WTC11 (cell line): ENCODE results near the gene CNTN5. TPM values are rescaled to one million over a fixed set of nuclear protein-coding genes. Genes with fewer than 3 reads are reported as not detected.

ENCODE experiments used
- ATAC-seq: fragments of 200-7000 bp; cut with Tn5 transposase; 2 replicates; pipeline ENCODE4 v1.10.0; 2021; ENCODE audit warnings: mild to moderate bottlenecking, moderate library complexity
- CTCF ChIA-PET: fragments of 300-600 bp; sonication (Branson Sonifier 250); formaldehyde crosslinking; loops from one replicate; lab custom pipeline; 2021; ENCODE audit warnings: antibody characterized with exemption; lab: Charles Lee
- POLR2A ChIA-PET: fragments of 350-600 bp; sonication (Branson Sonifier 250); formaldehyde crosslinking; loops from one replicate; lab custom pipeline; 2021; ENCODE audit warnings: antibody characterized with exemption; lab: Charles Lee
- DNase-seq: peaks from one replicate; pipeline ENCODE4 v3.0.0; 2021; ENCODE audit warnings: low spot score
- H3K27ac Mint-ChIP-seq: 2 replicates; pipeline ENCODE4 v1.8.0; 2021; ENCODE audit warnings: mixed read lengths
- H3K27me3 Mint-ChIP-seq: 2 replicates; pipeline ENCODE4 v1.8.0; 2021; ENCODE audit warnings: low read depth, mild to moderate bottlenecking, moderate library complexity, mixed read lengths
- H3K36me3 Mint-ChIP-seq: 2 replicates; pipeline ENCODE4 v1.8.0; 2021; ENCODE audit warnings: mixed read lengths
- H3K4me1 Mint-ChIP-seq: 2 replicates; pipeline ENCODE4 v1.8.0; 2022; ENCODE audit warnings: mixed read lengths
- H3K4me3 Mint-ChIP-seq: 2 replicates; pipeline ENCODE4 v1.8.0; 2021; ENCODE audit warnings: mild to moderate bottlenecking, moderate library complexity, mixed read lengths
- H3K9me3 Mint-ChIP-seq: 2 replicates; pipeline ENCODE4 v1.8.0; 2021; ENCODE audit warnings: mixed read lengths
- AFF4 ChIP-seq: sonication (generic); formaldehyde crosslinking; IDR thresholded peaks from 2 replicates; pipeline ENCODE4 v1.8.1; 2023; ENCODE audit warnings: mild to moderate bottlenecking, missing genetic modification reagents, borderline replicate concordance
- ELF4 ChIP-seq: sonication (generic); formaldehyde crosslinking; IDR thresholded peaks from 2 replicates; pipeline ENCODE4 v1.8.1; 2022; ENCODE audit warnings: low read depth, mild to moderate bottlenecking, moderate library complexity, missing genetic modification reagents
- FOXJ3 ChIP-seq: sonication (generic); formaldehyde crosslinking; IDR thresholded peaks from 2 replicates; pipeline ENCODE4 v1.9.0; 2021; ENCODE audit warnings: missing genetic modification reagents, mild to moderate bottlenecking, borderline replicate concordance
- GRHL2 ChIP-seq: fragments of 250-450 bp; sonication (Bioruptor Pico); IDR thresholded peaks from 2 replicates; pipeline ENCODE4 v1.8.0; 2022; ENCODE audit warnings: mild to moderate bottlenecking, moderate library complexity; ENCODE audit not compliant: insufficient replicate concordance, severe bottlenecking
- HMGXB4 ChIP-seq: sonication (generic); formaldehyde crosslinking; IDR thresholded peaks from 2 replicates; pipeline ENCODE4 v1.8.1; 2023; ENCODE audit warnings: mild to moderate bottlenecking, moderate library complexity, missing genetic modification reagents
- JUN ChIP-seq: sonication (generic); formaldehyde crosslinking; IDR thresholded peaks from 2 replicates; pipeline ENCODE4 v1.8.0; 2023; ENCODE audit warnings: mild to moderate bottlenecking, missing genetic modification reagents
- MAX ChIP-seq: sonication (generic); formaldehyde crosslinking; IDR thresholded peaks from 2 replicates; pipeline ENCODE4 v1.8.0; 2022; ENCODE audit warnings: mild to moderate bottlenecking, missing genetic modification reagents
- NFYB ChIP-seq: sonication (generic); formaldehyde crosslinking; conservative IDR thresholded peaks from 2 replicates; pipeline ENCODE4 v1.8.0; 2022; ENCODE audit warnings: low read depth, missing genetic modification reagents
- NR3C1 ChIP-seq: sonication (generic); formaldehyde crosslinking; conservative IDR thresholded peaks from 2 replicates; pipeline ENCODE4 v1.8.1; 2023; ENCODE audit warnings: low read depth, mild to moderate bottlenecking, missing genetic modification reagents
- PRRX2 ChIP-seq: fragments of 250-450 bp; sonication (Bioruptor Pico); IDR thresholded peaks from 2 replicates; pipeline ENCODE4 v1.8.0; 2021; ENCODE audit warnings: mild to moderate bottlenecking
- USF1 ChIP-seq: sonication (generic); formaldehyde crosslinking; IDR thresholded peaks from 2 replicates; pipeline ENCODE4 v1.8.0; 2022; ENCODE audit warnings: mild to moderate bottlenecking, missing genetic modification reagents
- ZNF138 ChIP-seq: sonication (generic); formaldehyde crosslinking; conservative IDR thresholded peaks from 2 replicates; pipeline ENCODE4 v1.8.1; 2022; ENCODE audit warnings: mild to moderate bottlenecking, moderate library complexity, missing genetic modification reagents
- ZNF232 ChIP-seq: sonication (generic); formaldehyde crosslinking; IDR thresholded peaks from 2 replicates; pipeline ENCODE4 v1.8.0; 2022; ENCODE audit warnings: mild to moderate bottlenecking, missing genetic modification reagents
- ZNF281 ChIP-seq: sonication (generic); formaldehyde crosslinking; IDR thresholded peaks from 2 replicates; pipeline ENCODE4 v1.8.0; 2023; ENCODE audit warnings: mild to moderate bottlenecking, missing genetic modification reagents
- ZNF317 ChIP-seq: sonication (generic); formaldehyde crosslinking; IDR thresholded peaks from 2 replicates; pipeline ENCODE4 v1.8.1; 2023; ENCODE audit warnings: low read depth, mild to moderate bottlenecking, moderate library complexity, missing genetic modification reagents, borderline replicate concordance
- ZNF416 ChIP-seq: fragments of 250-450 bp; sonication (Bioruptor Pico); IDR thresholded peaks from 2 replicates; pipeline ENCODE4 v1.9.0; 2021; ENCODE audit warnings: mild to moderate bottlenecking, inconsistent platforms
- ZNF423 ChIP-seq: fragments of 250-450 bp; sonication (Bioruptor Pico); IDR thresholded peaks from 2 replicates; pipeline ENCODE4 v2.1.2; 2022; ENCODE audit warnings: mild to moderate bottlenecking, moderate library complexity
- ZNF671 ChIP-seq: fragments of 250-450 bp; sonication (Bioruptor Pico); IDR thresholded peaks from 2 replicates; pipeline ENCODE4 v1.8.0; 2021; ENCODE audit warnings: mild to moderate bottlenecking
- total RNA-seq: library from RNA; stranded (reverse); gene quantifications from 3 replicates; pipeline ENCODE4 v1.2.3, GENCODE V29; 2021
- TF ChIP-seq, protein P1 (sequence below): sonication (generic); formaldehyde crosslinking; IDR thresholded peaks from 2 replicates; pipeline ENCODE4 v1.8.1; 2022; ENCODE audit warnings: missing genetic modification reagents, borderline replicate concordance
- TF ChIP-seq, protein P2 (sequence below): sonication (generic); formaldehyde crosslinking; IDR thresholded peaks from 2 replicates; pipeline ENCODE4 v1.8.1; 2023; ENCODE audit warnings: mild to moderate bottlenecking, missing genetic modification reagents
- TF ChIP-seq, protein P3 (sequence below): sonication (generic); formaldehyde crosslinking; IDR thresholded peaks from 2 replicates; pipeline ENCODE4 v1.8.1; 2023; ENCODE audit warnings: mild to moderate bottlenecking, missing genetic modification reagents, moderate library complexity
- TF ChIP-seq, protein P4 (sequence below): sonication (generic); formaldehyde crosslinking; IDR thresholded peaks from 2 replicates; pipeline ENCODE4 v1.8.1; 2022; ENCODE audit warnings: low read depth, missing genetic modification reagents, borderline replicate concordance

CNTN5 gene
- total RNA-seq, 1 experiment from 2014 or later, result 0.07 TPM

- ChIA-PET POLR2A (no interaction called here), CTCF (no interaction called here)
- H3K9me3 Mint-ChIP-seq, result no peaks in the 10 kb centered on the region
- TF ChIP-seq USF1 (CRISPR knock-in tag) (no peak), ZNF423 (CRISPR knock-in tag) (no peak), ZNF416 (CRISPR knock-in tag) (no peak), ZNF281 (CRISPR knock-in tag) (no peak), ELF4 (CRISPR knock-in tag) (no peak), NR3C1 (no peak), PRRX2 (CRISPR knock-in tag) (no peak), ZNF671 (CRISPR knock-in tag) (no peak), MAX (CRISPR knock-in tag) (no peak), NFYB (CRISPR knock-in tag) (no peak), FOXJ3 (no peak), ZNF232 (no peak), HMGXB4 (CRISPR knock-in tag) (no peak), ZNF138 (CRISPR knock-in tag) (no peak), ZNF317 (CRISPR knock-in tag) (no peak), GRHL2 (CRISPR knock-in tag) (no peak)
- TF ChIP-seq, protein P1, sequence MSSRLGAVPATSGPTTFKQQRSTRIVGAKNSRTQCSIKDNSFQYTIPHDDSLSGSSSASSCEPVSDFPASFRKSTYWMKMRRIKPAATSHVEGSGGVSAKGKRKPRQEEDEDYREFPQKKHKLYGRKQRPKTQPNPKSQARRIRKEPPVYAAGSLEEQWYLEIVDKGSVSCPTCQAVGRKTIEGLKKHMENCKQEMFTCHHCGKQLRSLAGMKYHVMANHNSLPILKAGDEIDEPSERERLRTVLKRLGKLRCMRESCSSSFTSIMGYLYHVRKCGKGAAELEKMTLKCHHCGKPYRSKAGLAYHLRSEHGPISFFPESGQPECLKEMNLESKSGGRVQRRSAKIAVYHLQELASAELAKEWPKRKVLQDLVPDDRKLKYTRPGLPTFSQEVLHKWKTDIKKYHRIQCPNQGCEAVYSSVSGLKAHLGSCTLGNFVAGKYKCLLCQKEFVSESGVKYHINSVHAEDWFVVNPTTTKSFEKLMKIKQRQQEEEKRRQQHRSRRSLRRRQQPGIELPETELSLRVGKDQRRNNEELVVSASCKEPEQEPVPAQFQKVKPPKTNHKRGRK (CRISPR knock-in tag), result no peak
- TF ChIP-seq, protein P2, sequence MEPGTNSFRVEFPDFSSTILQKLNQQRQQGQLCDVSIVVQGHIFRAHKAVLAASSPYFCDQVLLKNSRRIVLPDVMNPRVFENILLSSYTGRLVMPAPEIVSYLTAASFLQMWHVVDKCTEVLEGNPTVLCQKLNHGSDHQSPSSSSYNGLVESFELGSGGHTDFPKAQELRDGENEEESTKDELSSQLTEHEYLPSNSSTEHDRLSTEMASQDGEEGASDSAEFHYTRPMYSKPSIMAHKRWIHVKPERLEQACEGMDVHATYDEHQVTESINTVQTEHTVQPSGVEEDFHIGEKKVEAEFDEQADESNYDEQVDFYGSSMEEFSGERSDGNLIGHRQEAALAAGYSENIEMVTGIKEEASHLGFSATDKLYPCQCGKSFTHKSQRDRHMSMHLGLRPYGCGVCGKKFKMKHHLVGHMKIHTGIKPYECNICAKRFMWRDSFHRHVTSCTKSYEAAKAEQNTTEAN (CRISPR knock-in tag), result no peak
- no peaks in the 10 kb centered on the region for H3K4me1 Mint-ChIP-seq
- DNase-seq (no peak), ATAC-seq (no peak)
- no peak overlapping the region for H3K4me3 Mint-ChIP-seq
- H3K36me3 Mint-ChIP-seq, result no peaks in the 10 kb centered on the region
- no peaks in the 10 kb centered on the region for H3K27me3 Mint-ChIP-seq
- H3K27ac Mint-ChIP-seq, result no peak overlapping the region
Observed at GRCh38 chr11:99446400-99446799, 425.7 kb downstream of the CNTN5 start.

GRCh38 chr11:99449345-99449744, 428.6 kb downstream of the CNTN5 start:
- Mint-ChIP-seq H3K27me3 (no peaks in the 10 kb centered on the region), H3K4me3 (no peak overlapping the region), H3K4me1 (no peaks in the 10 kb centered on the region), H3K27ac (no peak overlapping the region), H3K36me3 (no peaks in the 10 kb centered on the region), H3K9me3 (no peaks in the 10 kb centered on the region)
- TF ChIP-seq AFF4 (no peak), JUN (CRISPR knock-in tag) (no peak)
- TF ChIP-seq, protein P3, sequence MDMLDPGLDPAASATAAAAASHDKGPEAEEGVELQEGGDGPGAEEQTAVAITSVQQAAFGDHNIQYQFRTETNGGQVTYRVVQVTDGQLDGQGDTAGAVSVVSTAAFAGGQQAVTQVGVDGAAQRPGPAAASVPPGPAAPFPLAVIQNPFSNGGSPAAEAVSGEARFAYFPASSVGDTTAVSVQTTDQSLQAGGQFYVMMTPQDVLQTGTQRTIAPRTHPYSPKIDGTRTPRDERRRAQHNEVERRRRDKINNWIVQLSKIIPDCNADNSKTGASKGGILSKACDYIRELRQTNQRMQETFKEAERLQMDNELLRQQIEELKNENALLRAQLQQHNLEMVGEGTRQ (CRISPR knock-in tag), result no peak
- TF ChIP-seq, protein P4, sequence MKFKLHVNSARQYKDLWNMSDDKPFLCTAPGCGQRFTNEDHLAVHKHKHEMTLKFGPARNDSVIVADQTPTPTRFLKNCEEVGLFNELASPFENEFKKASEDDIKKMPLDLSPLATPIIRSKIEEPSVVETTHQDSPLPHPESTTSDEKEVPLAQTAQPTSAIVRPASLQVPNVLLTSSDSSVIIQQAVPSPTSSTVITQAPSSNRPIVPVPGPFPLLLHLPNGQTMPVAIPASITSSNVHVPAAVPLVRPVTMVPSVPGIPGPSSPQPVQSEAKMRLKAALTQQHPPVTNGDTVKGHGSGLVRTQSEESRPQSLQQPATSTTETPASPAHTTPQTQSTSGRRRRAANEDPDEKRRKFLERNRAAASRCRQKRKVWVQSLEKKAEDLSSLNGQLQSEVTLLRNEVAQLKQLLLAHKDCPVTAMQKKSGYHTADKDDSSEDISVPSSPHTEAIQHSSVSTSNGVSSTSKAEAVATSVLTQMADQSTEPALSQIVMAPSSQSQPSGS (CRISPR knock-in tag), result no peak
- DNase-seq (no peak), ATAC-seq (no peak)
- POLR2A ChIA-PET, result no interaction called here
- CTCF ChIA-PET, result interaction anchor here (0.7 kb wide), 1 partner anchor 10 kb away, joined by 3 read pairs; no protein-coding TSS in a partner anchor
